ENCODE results near the gene LYZL4.

Gene LYZL4

GRCh38 chr3:42425736-42426407 lies 15.5 kb upstream of the LYZL4 start:
- no peak for DNase-seq

- DNase-seq: no peak
Measured at GRCh38 chr3:42424911-42425310, 14.5 kb upstream of the LYZL4 start.

GRCh38 chr3:42421818-42422796 lies 11.7 kb upstream of the LYZL4 start:
- DNase-seq: no peak

GRCh38 chr3:42419563-42419962 lies 9.2 kb upstream of the LYZL4 start:
- DNase-seq: no peak

- no peak for DNase-seq
Measured at GRCh38 chr3:42412526-42413155, 2.2 kb upstream of the LYZL4 start.

- DNase-seq: no peak
Measured at GRCh38 chr3:42411429-42411828, 1.0 kb upstream of the LYZL4 start.

- no peak for DNase-seq
Measured at GRCh38 chr3:42408156-42408555, 2.3 kb downstream of the LYZL4 start.

GRCh38 chr3:42406727-42407450 lies 3.5 kb downstream of the LYZL4 start:
- no peak for DNase-seq

GRCh38 chr3:42405857-42406256 lies 4.6 kb downstream of the LYZL4 start:
- DNase-seq: no peak

GRCh38 chr3:42403737-42404136 lies 6.7 kb downstream of the LYZL4 start:
- DNase-seq: no peak

- DNase-seq: no peak
Measured at GRCh38 chr3:42402394-42403096, 7.9 kb downstream of the LYZL4 start.

- DNase-seq: no peak
Measured at GRCh38 chr3:42398080-42398479, 12.3 kb downstream of the LYZL4 start.

GRCh38 chr3:42397644-42398043 lies 12.8 kb downstream of the LYZL4 start:
- no peak for DNase-seq

GRCh38 chr3:42394579-42395288 lies 15.7 kb downstream of the LYZL4 start:
- DNase-seq: peak; percentile 69

GRCh38 chr3:42387802-42388651 lies 22.4 kb downstream of the LYZL4 start:
- no peak for DNase-seq

- DNase-seq: no peak
Measured at GRCh38 chr3:42381551-42382082, 28.8 kb downstream of the LYZL4 start.

- DNase-seq: no peak
Measured at GRCh38 chr3:42377681-42378080, 32.7 kb downstream of the LYZL4 start.

GRCh38 chr3:42376344-42376798 lies 34.0 kb downstream of the LYZL4 start:
- no peak for DNase-seq

- DNase-seq: no peak
Measured at GRCh38 chr3:42375121-42375800, 35.1 kb downstream of the LYZL4 start.

- no peak for DNase-seq
Measured at GRCh38 chr3:42371776-42372175, 38.6 kb downstream of the LYZL4 start.

Measured in NCI-H2029 treated with DMSO at 0.1 percent for 48 hours (cell line).